H1 (cell line): Measurements from ENCODE around the gene FOXL3. TPM values are rescaled to one million over a fixed set of nuclear protein-coding genes. Genes with fewer than 3 reads are reported as not detected.

Experiments
- CHD1 ChIP-seq: IDR thresholded peaks from 2 replicates; pipeline ENCODE4 v1.6.1; 2012; ENCODE audit warnings: low read depth, low read length, improper control_type of control experiment
- GTF2F1 ChIP-seq: IDR thresholded peaks from 2 replicates; pipeline ENCODE4 v1.6.1; 2012; ENCODE audit warnings: low read depth, low read length, improper control_type of control experiment, borderline replicate concordance
- RNF2 ChIP-seq: fragments of 200-900, 300-1000 bp; sonication (generic); IDR thresholded peaks from 2 replicates; pipeline ENCODE4 v1.7.1; 2016; ENCODE audit warnings: borderline replicate concordance, low read depth, mild to moderate bottlenecking, antibody characterized with exemption, low read length; ENCODE audit not compliant: poor library complexity, severe bottlenecking; ENCODE audit errors: missing control alignments
- TEAD4 ChIP-seq: IDR thresholded peaks from 2 replicates; pipeline ENCODE4 v1.6.1; 2012; ENCODE audit warnings: low read depth, low read length, inconsistent platforms, mixed read lengths
- polyA plus RNA-seq, 7 experiments: library from polyadenylated mRNA; depleted of rRNA in 3 of 7; stranded (reverse) in 5 of 7; unstranded in 2 of 7; fragments of >200 nt in 5 of 7; fragments of 200-250 nt in 2 of 7; gene quantifications; 1 replicate in 5 of 7; 2 replicates in 1 of 7; 4 replicates in 1 of 7; pipeline versions ENCODE4 v1.2.1 to v1.2.3, GENCODE V29; 2011 to 2013; ENCODE audit warnings: missing spikeins in 2 of 7, mixed read lengths in 2 of 7
- total RNA-seq: library from RNA; stranded (reverse); fragmentation: NEBNext Ultra II Directional; extraction: Animal tissue kit (Norgen Biotek cat#: 25700); gene quantifications from 2 replicates; pipeline ENCODE4 v1.2.1, GENCODE V29; 2021
- TF ChIP-seq, protein P1 (sequence below): fragments of 300-600 bp; sonication (generic); IDR thresholded peaks from 2 replicates; pipeline ENCODE4 v1.7.1; 2012; ENCODE audit warnings: low read length, moderate library complexity, mild to moderate bottlenecking, inconsistent platforms; ENCODE audit not compliant: insufficient replicate concordance
- TF ChIP-seq, protein P2 (sequence below): IDR thresholded peaks from 2 replicates; pipeline ENCODE4 v1.6.1; 2011; ENCODE audit warnings: low read length, improper control_type of control experiment

FOXL3 gene
- total and polyA plus RNA-seq, 2 of the 8 experiments (the other 6 are each of a cell fraction or from before 2014, with no cell fraction given): not detected

GRCh38 chr7:339062-339342, 49.0 kb downstream of the FOXL3 start (continued):
- TF ChIP-seq, protein P1, sequence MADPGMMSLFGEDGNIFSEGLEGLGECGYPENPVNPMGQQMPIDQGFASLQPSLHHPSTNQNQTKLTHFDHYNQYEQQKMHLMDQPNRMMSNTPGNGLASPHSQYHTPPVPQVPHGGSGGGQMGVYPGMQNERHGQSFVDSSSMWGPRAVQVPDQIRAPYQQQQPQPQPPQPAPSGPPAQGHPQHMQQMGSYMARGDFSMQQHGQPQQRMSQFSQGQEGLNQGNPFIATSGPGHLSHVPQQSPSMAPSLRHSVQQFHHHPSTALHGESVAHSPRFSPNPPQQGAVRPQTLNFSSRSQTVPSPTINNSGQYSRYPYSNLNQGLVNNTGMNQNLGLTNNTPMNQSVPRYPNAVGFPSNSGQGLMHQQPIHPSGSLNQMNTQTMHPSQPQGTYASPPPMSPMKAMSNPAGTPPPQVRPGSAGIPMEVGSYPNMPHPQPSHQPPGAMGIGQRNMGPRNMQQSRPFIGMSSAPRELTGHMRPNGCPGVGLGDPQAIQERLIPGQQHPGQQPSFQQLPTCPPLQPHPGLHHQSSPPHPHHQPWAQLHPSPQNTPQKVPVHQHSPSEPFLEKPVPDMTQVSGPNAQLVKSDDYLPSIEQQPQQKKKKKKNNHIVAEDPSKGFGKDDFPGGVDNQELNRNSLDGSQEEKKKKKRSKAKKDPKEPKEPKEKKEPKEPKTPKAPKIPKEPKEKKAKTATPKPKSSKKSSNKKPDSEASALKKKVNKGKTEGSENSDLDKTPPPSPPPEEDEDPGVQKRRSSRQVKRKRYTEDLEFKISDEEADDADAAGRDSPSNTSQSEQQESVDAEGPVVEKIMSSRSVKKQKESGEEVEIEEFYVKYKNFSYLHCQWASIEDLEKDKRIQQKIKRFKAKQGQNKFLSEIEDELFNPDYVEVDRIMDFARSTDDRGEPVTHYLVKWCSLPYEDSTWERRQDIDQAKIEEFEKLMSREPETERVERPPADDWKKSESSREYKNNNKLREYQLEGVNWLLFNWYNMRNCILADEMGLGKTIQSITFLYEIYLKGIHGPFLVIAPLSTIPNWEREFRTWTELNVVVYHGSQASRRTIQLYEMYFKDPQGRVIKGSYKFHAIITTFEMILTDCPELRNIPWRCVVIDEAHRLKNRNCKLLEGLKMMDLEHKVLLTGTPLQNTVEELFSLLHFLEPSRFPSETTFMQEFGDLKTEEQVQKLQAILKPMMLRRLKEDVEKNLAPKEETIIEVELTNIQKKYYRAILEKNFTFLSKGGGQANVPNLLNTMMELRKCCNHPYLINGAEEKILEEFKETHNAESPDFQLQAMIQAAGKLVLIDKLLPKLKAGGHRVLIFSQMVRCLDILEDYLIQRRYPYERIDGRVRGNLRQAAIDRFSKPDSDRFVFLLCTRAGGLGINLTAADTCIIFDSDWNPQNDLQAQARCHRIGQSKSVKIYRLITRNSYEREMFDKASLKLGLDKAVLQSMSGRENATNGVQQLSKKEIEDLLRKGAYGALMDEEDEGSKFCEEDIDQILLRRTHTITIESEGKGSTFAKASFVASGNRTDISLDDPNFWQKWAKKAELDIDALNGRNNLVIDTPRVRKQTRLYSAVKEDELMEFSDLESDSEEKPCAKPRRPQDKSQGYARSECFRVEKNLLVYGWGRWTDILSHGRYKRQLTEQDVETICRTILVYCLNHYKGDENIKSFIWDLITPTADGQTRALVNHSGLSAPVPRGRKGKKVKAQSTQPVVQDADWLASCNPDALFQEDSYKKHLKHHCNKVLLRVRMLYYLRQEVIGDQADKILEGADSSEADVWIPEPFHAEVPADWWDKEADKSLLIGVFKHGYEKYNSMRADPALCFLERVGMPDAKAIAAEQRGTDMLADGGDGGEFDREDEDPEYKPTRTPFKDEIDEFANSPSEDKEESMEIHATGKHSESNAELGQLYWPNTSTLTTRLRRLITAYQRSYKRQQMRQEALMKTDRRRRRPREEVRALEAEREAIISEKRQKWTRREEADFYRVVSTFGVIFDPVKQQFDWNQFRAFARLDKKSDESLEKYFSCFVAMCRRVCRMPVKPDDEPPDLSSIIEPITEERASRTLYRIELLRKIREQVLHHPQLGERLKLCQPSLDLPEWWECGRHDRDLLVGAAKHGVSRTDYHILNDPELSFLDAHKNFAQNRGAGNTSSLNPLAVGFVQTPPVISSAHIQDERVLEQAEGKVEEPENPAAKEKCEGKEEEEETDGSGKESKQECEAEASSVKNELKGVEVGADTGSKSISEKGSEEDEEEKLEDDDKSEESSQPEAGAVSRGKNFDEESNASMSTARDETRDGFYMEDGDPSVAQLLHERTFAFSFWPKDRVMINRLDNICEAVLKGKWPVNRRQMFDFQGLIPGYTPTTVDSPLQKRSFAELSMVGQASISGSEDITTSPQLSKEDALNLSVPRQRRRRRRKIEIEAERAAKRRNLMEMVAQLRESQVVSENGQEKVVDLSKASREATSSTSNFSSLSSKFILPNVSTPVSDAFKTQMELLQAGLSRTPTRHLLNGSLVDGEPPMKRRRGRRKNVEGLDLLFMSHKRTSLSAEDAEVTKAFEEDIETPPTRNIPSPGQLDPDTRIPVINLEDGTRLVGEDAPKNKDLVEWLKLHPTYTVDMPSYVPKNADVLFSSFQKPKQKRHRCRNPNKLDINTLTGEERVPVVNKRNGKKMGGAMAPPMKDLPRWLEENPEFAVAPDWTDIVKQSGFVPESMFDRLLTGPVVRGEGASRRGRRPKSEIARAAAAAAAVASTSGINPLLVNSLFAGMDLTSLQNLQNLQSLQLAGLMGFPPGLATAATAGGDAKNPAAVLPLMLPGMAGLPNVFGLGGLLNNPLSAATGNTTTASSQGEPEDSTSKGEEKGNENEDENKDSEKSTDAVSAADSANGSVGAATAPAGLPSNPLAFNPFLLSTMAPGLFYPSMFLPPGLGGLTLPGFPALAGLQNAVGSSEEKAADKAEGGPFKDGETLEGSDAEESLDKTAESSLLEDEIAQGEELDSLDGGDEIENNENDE: no peak
- TF ChIP-seq TEAD4 (no peak), CHD1 (no peak), GTF2F1 (no peak), RNF2 (no peak)
- TF ChIP-seq, protein P2, sequence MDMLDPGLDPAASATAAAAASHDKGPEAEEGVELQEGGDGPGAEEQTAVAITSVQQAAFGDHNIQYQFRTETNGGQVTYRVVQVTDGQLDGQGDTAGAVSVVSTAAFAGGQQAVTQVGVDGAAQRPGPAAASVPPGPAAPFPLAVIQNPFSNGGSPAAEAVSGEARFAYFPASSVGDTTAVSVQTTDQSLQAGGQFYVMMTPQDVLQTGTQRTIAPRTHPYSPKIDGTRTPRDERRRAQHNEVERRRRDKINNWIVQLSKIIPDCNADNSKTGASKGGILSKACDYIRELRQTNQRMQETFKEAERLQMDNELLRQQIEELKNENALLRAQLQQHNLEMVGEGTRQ: no peak
- TF ChIP-seq, all 59 proteins: peak for 0
